Measurements from ENCODE around the gene PAX8. TPM values are rescaled to one million over a fixed set of nuclear protein-coding genes. Genes with fewer than 3 reads are reported as not detected.

PAX8 gene
- total and polyA plus RNA-seq, 2 experiments from 2014 or later = 5.8 to 13.1 TPM

DNA sequence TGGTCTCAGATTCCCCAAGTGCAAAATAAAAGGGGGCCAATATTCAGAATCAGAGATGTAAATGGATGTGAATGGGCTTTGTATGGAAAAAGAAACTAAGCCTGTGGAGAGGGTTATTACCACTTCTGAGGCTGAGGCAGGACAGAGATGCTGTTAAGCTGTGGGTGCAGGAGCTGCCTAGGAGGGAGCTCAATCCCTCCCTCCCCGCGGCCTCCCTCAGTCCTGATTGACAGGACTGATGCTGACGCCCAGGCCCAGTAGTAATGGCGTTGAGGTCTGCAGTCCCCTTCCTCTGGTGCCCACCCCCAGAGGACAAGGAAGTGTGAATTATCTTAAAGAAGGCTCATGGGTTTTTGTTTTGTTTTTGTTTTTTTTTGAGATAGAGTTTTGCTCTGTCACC is 64.6 kb downstream of the PAX8 start:
- WGBS, 2 experiments (ENCODE audit: low coverage in 1 of 2, low lambda C conversion rate in 2 of 2, missing lambda C conversion rate in 2 of 2) = 93 to 100% methylated on average over 4 of the region's 4 CpGs
- DNase-seq = no peak
- Histone ChIP-seq H3K27ac (no peak overlapping the region), H3F3A (ENCODE audit: insufficient read depth) (no peaks in the 10 kb centered on the region), H3K4me3 (no peak overlapping the region), H3K4me2 (ENCODE audit: unreplicated experiment) (no peak overlapping the region), H2AFZ (no peak overlapping the region), H3K79me2 (ENCODE audit: insufficient read depth) (no peaks in the 10 kb centered on the region), H3K9me2 (ENCODE audit: insufficient read depth) (no peaks in the 10 kb centered on the region), H3K9ac (no peak overlapping the region), H3K4me1 (ENCODE audit: insufficient read depth) (peaks cover 27% of the 10 kb centered on the region), H3K36me3 (ENCODE audit: low read depth) (no peaks in the 10 kb centered on the region), H3K27me3 (replicated peaks; ENCODE audit: insufficient read depth) (no peaks in the 10 kb centered on the region), H3K9me3 (ENCODE audit: low read depth) (no peaks in the 10 kb centered on the region), H4K20me1 (ENCODE audit: insufficient read depth) (no peaks in the 10 kb centered on the region)
- TF ChIP-seq EZH2 (IDR thresholded peaks at IDR 0.05; ENCODE audit: insufficient read depth, poor library complexity, severe bottlenecking) = no peak
- TF ChIP-seq EZH2phosphoT487 (IDR thresholded peaks at IDR 0.05; ENCODE audit: insufficient read depth, low read depth) = no peak
- in situ Hi-C loops (cut with MboI) = no loop called here

DNA sequence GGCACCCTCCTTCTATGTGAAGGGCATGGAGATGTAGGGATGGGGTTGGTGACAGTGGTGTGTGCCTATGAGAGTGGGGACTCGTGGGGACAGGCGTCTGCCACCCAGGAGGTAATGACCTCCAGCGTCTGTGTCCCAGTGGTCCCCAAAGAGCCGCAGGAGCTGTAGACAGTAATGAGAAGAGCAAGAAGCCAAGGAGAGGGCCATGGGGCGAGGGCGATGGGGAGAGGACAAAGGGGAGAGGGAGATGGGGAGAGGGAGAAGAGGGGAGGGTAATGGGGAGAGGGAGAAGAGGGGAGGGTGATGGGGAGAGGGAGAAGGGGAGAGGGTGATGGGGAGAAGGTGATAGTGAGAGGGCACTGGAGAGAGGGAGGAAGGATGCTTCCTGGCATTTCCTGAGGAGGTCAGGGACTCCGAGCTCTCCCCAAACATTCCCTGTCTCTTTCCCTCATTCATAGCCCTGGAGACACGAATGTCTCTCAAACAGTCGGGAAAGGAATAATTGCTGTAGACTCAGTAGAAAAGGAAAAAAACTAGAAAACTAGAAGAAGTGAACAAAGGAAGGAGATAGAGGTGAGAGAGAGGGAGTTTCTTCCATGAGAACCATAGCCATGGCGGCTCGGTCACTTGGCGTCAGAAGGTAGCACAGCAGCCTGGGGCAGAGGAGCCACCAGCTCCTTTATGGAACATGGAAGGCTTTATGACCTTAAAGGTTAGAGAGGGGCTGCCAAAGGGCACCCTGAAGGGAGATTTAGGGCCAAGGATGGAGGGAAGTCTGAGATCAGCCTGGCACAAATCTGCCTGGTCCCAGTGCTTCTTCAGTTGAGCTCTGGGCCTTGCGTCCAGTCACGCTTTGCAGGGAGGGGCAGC is 65.4 kb downstream of the PAX8 start:
- Histone ChIP-seq H3K9me2 (ENCODE audit: insufficient read depth) (no peaks in the 10 kb centered on the region), H3K27me3 (replicated peaks; ENCODE audit: insufficient read depth) (no peaks in the 10 kb centered on the region), H3F3A (ENCODE audit: insufficient read depth) (no peaks in the 10 kb centered on the region), H3K4me2 (ENCODE audit: unreplicated experiment) (no peak overlapping the region), H4K20me1 (ENCODE audit: insufficient read depth) (no peaks in the 10 kb centered on the region), H3K9me3 (ENCODE audit: low read depth) (no peaks in the 10 kb centered on the region), H3K4me3 (no peak overlapping the region), H3K27ac (no peak overlapping the region), H3K36me3 (ENCODE audit: low read depth) (no peaks in the 10 kb centered on the region), H3K4me1 (ENCODE audit: insufficient read depth) (peaks cover 20% of the 10 kb centered on the region), H2AFZ (no peak overlapping the region), H3K9ac (no peak overlapping the region), H3K79me2 (ENCODE audit: insufficient read depth) (no peaks in the 10 kb centered on the region)
- TF ChIP-seq EZH2 (IDR thresholded peaks at IDR 0.05; ENCODE audit: insufficient read depth, poor library complexity, severe bottlenecking) (no peak), EZH2phosphoT487 (IDR thresholded peaks at IDR 0.05; ENCODE audit: insufficient read depth, low read depth) (no peak)
- WGBS, 2 experiments (ENCODE audit: low coverage in 1 of 2, low lambda C conversion rate in 2 of 2, missing lambda C conversion rate in 2 of 2) = 89 to 90% methylated on average over 11 to 14 of the region's 14 CpGs
- in situ Hi-C loops (cut with MboI) = no loop called here
- no peak for DNase-seq

DNA sequence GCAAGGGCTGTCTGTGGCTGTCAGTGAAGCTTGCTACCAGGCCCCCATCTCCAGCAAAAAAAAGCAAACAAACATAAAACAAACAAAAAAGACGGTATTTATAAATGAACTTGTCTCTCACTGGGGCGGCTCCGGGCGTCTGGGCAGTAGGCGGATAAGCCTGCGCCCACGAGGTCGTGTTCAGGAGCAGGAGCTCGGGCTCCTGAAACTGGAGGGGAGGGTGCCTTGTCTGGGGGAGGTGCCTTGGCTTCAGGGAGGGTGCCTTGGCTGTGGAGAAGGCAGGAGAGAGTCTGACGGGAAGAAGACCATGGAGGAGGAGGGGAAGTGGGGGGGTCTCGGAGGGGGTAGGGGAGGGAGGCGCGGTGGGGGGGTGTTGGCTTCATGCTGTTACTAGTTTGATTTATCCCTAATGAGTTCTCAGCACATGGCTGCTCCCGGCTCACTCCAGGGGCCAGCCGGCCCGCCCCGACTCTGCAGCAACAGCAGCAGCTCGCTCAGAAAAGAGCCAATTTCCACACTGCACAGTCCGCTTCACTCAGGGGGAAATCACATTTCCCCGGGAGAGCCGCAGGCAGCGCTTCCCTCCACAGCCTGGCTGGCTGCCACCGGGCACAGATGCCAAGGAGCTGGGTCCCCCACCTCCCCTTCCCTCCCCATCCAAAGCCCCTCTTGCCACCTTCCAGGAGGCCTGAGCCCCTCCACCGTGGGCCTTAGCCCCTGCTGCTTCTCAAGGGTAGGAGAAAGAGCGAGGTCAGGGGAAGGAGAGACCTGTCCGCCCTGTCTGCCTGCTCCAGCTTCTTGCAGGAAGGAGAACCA is 66.3 kb downstream of the PAX8 start:
- DNase-seq = no peak
- Histone ChIP-seq H3K4me1 (ENCODE audit: insufficient read depth) (peaks cover 18% of the 10 kb centered on the region), H3F3A (ENCODE audit: insufficient read depth) (no peaks in the 10 kb centered on the region), H3K9ac (no peak overlapping the region), H3K36me3 (ENCODE audit: low read depth) (no peaks in the 10 kb centered on the region), H3K9me3 (ENCODE audit: low read depth) (no peaks in the 10 kb centered on the region), H4K20me1 (ENCODE audit: insufficient read depth) (no peaks in the 10 kb centered on the region), H3K9me2 (ENCODE audit: insufficient read depth) (no peaks in the 10 kb centered on the region), H2AFZ (peak overlapping the region; percentile 83), H3K27me3 (replicated peaks; ENCODE audit: insufficient read depth) (no peaks in the 10 kb centered on the region), H3K4me2 (ENCODE audit: unreplicated experiment) (peak overlapping the region; percentile 46), H3K79me2 (ENCODE audit: insufficient read depth) (no peaks in the 10 kb centered on the region), H3K4me3 (no peak overlapping the region), H3K27ac (no peak overlapping the region)
- 58 to 59% methylated on average over 17 to 26 of the region's 26 CpGs for WGBS, 2 experiments (ENCODE audit: low coverage in 1 of 2, low lambda C conversion rate in 2 of 2, missing lambda C conversion rate in 2 of 2)
- no peak for TF ChIP-seq EZH2phosphoT487 (IDR thresholded peaks at IDR 0.05; ENCODE audit: insufficient read depth, low read depth)
- no peak for TF ChIP-seq EZH2 (IDR thresholded peaks at IDR 0.05; ENCODE audit: insufficient read depth, poor library complexity, severe bottlenecking)
- in situ Hi-C loops (cut with MboI) = no loop called here

DNA sequence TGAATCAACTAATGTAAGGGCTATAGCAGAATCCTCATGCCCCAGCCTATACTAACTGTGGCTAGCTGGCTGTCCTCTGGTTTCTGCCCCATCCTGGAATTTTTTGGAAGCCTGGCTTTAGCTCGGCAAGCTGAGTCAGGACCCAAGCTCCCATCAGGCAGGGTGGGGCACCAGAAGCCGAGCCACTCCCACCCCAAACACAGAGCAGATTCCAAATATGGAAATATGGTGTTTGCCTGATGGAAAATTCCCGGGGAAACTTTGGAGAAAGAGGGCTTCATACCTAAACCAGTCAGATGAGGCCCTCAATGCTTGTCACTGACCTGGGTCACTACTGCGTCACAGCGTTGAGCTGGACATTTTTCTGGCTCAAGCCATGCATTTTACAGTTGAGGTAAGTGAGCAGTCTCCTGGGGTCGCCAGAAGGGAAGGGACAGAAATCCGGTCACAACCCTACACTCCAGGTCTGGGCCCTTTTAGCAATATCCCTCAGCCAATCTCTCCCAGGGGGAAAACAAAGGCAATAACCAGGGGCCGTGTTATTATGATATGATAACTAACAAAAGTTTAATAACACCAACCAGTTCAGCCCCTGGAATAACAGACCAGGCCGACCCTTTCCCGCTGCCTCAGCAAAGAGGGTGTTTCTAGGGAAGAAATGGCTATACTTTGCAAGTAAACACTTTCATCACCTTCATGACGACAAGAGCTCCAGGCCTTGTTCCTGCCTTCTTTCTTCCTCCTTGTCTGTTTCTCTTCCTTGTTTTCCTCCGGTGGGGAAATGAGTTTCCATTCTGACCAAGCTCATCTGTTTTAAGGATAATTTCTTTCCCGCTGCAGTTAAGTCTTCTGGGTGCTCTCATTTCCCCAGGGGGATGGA is 67.3 kb downstream of the PAX8 start:
- peak overlapping the region; percentile 10 for H3K9ac ChIP-seq
- no peak for TF ChIP-seq EZH2 (IDR thresholded peaks at IDR 0.05; ENCODE audit: insufficient read depth, poor library complexity, severe bottlenecking)
- no peak for TF ChIP-seq EZH2phosphoT487 (IDR thresholded peaks at IDR 0.05; ENCODE audit: insufficient read depth, low read depth)
- no peaks in the 10 kb centered on the region for H3K9me3 ChIP-seq (ENCODE audit: low read depth)
- H3K9me2 ChIP-seq (ENCODE audit: insufficient read depth) = no peaks in the 10 kb centered on the region
- peak overlapping the region; percentile 46 for H3K4me2 ChIP-seq (ENCODE audit: unreplicated experiment)
- peak; percentile 87 for DNase-seq
- no peak overlapping the region for H3K4me3 ChIP-seq
- H4K20me1 ChIP-seq (ENCODE audit: insufficient read depth) = no peaks in the 10 kb centered on the region
- no peaks in the 10 kb centered on the region for H3F3A ChIP-seq (ENCODE audit: insufficient read depth)
- in situ Hi-C loops (cut with MboI) = no loop called here
- H3K27me3 ChIP-seq (replicated peaks; ENCODE audit: insufficient read depth) = no peaks in the 10 kb centered on the region
- 70 to 74% methylated on average over 13 of the region's 13 CpGs for WGBS, 2 experiments (ENCODE audit: low coverage in 1 of 2, low lambda C conversion rate in 2 of 2, missing lambda C conversion rate in 2 of 2)
- peaks cover 18% of the 10 kb centered on the region for H3K4me1 ChIP-seq (ENCODE audit: insufficient read depth)
- H3K36me3 ChIP-seq (ENCODE audit: low read depth) = no peaks in the 10 kb centered on the region
- H2AFZ ChIP-seq = peak overlapping the region; percentile 83
- peak overlapping the region; percentile 46 for H3K27ac ChIP-seq
- no peaks in the 10 kb centered on the region for H3K79me2 ChIP-seq (ENCODE audit: insufficient read depth)

Data from GM23248 (cell line).